ENCODE data around the gene ITIH3.

ITIH3 gene

DNA sequence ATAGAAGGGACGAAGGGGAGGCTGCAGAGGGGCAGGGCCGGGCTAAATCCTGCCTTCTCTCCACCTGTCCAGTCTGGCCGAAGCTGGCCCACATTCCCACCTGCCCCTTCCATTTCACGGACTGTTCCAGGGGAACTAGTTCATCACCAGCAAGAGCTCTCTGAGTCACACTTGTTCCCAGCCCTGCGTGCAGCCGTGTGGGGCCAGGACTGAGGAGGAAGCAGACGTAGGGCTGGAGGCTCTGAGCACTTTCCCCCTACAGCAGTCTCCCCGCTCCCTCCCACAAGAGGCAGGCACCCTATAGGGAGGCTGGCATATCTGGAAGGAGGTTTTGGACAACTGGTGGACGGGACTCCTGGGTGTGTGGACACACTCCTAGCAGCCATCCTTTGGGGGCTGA, 32.8 kb downstream of the ITIH3 start:
- no peak for DNase-seq (ENCODE audit: low read depth)

DNA sequence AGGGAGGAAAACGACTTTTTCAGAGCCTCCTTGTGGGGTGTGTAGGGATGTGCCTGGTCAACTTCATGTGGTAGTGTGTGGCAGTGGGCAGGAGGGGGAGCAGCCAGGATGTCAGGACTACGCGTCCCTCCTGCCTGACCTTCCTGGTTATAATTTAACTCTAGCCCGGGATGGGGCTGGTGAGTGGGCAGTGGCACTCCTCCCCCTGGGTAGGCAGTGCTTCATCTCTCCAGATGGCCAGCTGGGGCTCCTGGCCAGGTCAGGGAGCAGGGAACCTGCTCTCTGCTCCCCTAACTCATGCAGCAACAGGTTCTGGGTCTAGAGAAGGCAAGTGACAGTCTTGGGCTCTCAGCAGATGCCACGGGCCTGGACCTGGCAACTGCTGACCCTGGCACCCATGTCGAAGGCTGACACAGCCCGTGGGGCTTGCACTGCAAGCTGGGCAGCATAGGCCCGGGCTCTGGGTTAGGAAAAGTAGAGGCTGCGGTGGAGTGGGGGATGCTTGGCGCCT, 33.3 kb downstream of the ITIH3 start:
- no peak for DNase-seq (ENCODE audit: low read depth)

GRCh38 chr3:52829482-52829881, 34.9 kb downstream of the ITIH3 start:
- no peak for DNase-seq (ENCODE audit: low read depth)

- DNase-seq (ENCODE audit: low read depth), result no peak
These were observed 35.4 kb downstream of the ITIH3 start for GRCh38 chr3:52829906-52830463.

- DNase-seq (ENCODE audit: low read depth), result no peak
These were observed 36.1 kb downstream of the ITIH3 start, which contains the start of gene ITIH4 for GRCh38 chr3:52830535-52831258. Gene ITIH4 (minus strand): TSS chr3:52830672. CDS start chr3:52830642, 30 bp downstream.

DNA sequence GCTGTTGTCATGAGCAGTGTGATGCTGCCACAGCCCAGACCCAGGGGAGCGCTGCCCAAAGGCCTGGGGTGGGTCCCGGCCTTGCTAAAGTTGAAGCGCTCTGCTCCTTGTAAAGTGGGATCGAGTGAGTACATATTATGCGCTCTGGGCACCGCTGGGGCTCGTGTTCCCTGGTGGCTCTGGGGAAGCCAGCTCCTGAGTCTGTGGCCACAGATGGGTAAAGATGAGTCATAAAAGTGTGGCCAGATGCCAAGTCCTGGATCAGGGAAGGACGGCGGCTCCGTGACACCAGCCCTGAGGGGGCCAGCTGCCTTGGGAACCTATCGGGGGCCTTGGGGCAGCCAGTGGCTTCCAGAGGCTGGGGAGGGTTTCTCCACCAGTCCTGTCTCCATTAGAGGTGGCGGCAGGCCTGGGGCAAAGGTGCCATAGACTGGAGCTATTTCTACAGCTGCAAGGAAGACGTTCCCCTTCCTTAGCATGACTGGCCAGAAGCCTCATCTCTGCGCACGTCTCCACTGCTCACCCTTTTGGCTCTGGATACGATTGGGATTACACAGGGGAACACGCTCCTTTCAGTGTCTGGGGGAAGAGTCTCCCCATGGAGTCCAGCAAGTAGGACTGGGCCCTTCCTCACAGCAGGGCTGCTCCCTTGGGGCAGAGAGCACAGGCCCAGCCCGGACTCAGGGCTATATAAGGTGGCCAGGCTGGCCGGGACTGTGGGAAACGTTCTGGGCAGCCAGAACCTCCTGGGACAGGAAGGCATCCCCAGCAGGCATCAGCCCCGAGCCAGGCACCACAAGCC, 37.1 kb downstream of the ITIH3 start:
- DNase-seq (ENCODE audit: low read depth), result no peak

DNA sequence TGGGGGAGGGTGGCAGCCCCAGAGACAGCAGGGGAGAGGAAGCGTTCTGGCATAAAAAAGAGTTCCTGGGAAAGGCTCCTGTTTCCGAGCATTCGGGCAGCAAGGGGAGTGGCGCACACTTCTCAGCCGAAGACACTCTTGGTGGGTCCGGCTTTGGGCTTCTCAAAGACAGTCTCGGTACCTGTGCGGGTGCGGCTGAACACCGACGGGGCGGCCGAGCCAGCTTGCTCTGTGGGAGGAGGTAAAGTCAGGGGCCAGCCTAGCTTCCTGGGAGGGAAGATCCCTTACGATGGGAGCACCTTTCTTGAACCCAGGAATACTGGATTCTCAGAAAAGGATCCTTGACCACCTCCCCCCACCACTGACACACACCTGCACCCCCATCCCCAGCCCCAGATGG, 38.6 kb downstream of the ITIH3 start:
- no peak for DNase-seq (ENCODE audit: low read depth)

- DNase-seq (ENCODE audit: low read depth), result no peak
These were observed 40.4 kb downstream of the ITIH3 start, which contains the start of gene MUSTN1 for GRCh38 chr3:52834871-52835501. Gene MUSTN1 (minus strand): TSS chr3:52835019. CDS start chr3:52834948, 71 bp downstream.

DNA sequence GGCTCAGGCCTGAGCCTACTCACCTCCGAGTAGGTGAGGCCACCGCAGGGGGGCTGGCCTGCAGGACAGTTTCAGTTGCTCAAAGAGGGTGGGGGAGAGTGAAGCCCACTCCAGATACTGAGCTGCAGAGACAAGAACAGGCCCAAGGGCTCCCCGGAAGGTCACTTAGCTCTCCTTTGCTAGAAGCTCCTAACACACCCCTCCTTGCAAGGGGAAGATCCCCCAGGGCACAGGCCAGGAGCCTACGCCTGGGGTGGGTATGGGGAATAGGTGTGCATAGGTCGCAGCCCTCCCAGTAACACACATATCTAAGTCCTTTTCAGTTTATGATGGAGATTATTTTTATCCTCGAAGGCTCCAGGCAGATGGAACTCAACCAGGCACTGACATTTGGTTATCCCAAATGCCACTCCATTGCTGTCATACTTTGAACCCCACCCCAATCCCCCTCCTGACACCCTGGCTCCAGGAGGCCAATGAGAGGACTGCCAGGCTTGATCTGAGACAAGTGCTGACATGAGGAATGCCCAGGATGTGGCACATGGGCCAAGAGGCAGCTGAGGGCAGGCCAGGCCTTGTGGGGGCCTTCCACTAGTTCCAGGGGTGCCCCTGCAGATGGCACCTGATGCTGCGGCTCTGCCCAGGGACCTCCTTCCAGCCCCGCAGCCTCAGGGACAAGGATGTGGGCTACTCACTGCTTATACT, 41.3 kb downstream of the ITIH3 start:
- no peak for DNase-seq (ENCODE audit: low read depth)

GRCh38 chr3:52836471-52836845, 41.9 kb downstream of the ITIH3 start:
- DNase-seq (ENCODE audit: low read depth), result no peak

GRCh38 chr3:52836986-52837385, 42.4 kb downstream of the ITIH3 start:
- no peak for DNase-seq (ENCODE audit: low read depth)

- DNase-seq (ENCODE audit: low read depth), result no peak
These were observed 44.1 kb downstream of the ITIH3 start for GRCh38 chr3:52838561-52839267.

- no peak for DNase-seq (ENCODE audit: low read depth)
These were observed 44.6 kb downstream of the ITIH3 start for GRCh38 chr3:52839268-52839575.

DNA sequence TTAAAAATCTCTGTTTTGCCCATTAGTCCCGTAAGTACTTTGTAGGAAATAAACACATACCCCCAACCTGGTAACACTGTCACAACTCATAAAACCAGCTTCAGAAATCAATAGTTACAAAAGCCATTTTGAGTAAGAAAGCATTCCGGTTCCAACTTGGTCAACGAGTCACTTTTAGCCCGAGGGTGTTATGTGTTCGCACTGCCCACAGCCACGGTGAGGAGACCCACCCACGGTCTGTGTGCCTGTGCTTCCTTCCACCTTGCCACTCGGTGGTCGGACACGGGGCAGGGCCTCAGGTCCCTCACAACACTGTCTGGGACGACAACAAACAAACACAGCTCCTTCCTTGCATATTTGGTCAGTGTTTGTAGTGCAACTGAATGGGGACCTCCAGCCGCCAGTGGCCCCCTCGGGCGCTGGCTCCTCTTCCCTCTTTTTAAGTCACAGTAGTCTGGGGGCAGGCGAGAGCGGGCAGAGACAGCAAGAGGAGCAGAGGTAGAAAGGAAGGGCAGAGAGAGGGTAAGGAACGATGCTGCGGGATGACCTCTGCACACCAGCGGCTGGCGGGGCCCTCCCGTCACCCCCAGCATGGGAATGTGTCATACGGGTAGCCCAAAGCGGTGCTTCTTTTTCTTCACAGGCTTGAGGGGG, 45.4 kb downstream of the ITIH3 start:
- no peak for DNase-seq (ENCODE audit: low read depth)

- no peak for DNase-seq (ENCODE audit: low read depth)
These were observed 46.8 kb downstream of the ITIH3 start for GRCh38 chr3:52841211-52841980.

GRCh38 chr3:52841981-52842340, 47.4 kb downstream of the ITIH3 start:
- DNase-seq (ENCODE audit: low read depth), result no peak

- no peak for DNase-seq (ENCODE audit: low read depth)
These were observed 47.8 kb downstream of the ITIH3 start for GRCh38 chr3:52842424-52842823.

DNA sequence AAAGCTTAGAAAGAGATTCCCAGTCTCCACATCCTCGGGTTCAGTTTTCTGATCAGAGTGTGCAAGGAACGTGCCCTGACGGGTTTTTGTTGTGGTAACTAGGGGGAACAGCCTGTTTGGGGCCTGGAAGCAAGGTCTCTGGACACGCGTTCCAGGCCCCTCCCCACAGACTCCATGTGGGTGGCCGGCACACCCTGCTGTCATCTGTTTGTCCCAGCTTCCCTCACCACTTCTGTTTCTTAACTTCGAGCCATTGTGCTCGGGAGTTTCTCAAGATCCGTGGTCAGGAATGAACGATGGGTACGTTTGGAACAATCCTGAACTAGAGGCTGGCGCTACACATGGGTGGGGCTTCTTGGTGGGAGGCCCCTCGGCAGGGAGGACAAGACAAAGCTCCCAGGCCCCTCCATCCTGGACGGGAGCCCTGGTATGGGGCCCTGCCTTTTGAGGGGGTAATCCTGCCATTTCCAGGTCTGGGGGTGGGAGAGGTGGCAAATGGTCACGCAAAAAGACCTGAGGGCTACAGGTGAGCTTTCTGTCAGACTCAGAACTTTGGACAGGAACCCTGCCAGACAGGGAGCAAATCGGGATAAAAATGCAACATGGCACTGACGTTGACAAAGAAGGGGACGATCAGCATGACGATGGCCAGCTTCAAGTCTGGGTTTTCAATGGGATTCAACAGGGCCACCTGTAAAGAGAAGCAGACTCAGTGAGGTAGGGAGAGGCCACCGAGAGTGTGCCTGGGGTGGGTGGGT, 48.7 kb downstream of the ITIH3 start:
- no peak for DNase-seq (ENCODE audit: low read depth)

DNA sequence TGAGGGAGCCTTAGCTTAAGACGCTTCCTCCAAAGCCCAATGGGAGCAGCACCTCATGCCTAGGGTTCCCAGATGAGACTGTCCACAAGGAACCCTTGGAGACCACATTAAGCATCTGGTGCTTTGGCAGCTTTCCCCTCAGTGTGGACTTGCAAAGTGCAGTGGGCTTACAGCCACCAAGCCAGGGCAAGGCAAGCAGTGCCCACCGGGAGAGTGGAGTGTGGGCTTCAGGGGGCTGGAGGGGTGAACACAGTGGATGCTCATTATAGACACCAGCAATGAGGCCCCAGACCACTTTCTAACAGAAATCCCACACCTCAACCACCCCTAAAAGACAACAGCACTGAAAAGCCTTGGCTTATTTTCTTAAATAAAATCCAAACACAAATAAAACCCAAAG, 49.3 kb downstream of the ITIH3 start:
- no peak for DNase-seq (ENCODE audit: low read depth)
